NCI-H82 (cell line): ENCODE data around the gene TXLNB.
"Not testable (repeated sequence)": the region's sequence is repeated elsewhere in the genome, so short reads cannot be mapped to it uniquely, and the experiment has no call there.

Source experiments
- DNase-seq: peaks from one replicate; lab custom pipeline; 2025; lab: John Stamatoyannopoulos, UW

TXLNB gene

DNA sequence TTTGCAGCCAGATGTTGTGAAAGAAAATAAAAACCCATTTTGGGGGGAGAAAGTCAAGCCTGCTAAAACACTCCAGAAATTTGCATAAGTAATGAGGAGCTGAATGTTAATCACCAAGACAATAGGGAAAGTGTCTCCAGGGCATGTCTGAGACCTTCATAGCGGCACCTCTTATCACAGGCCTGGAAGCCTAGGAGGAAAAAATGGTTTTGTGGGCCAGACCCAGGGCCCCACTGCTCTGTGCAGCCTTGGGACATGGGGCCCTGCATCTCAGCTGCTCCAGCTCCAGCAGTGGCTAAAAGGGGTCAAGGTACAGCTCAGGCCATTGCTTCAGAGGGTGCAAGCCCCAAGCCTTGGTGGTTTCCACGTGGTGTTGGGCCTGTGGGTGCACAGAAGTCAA is 57.6 kb downstream of the TXLNB start:
- DNase-seq, result not testable (repeated sequence)

DNA sequence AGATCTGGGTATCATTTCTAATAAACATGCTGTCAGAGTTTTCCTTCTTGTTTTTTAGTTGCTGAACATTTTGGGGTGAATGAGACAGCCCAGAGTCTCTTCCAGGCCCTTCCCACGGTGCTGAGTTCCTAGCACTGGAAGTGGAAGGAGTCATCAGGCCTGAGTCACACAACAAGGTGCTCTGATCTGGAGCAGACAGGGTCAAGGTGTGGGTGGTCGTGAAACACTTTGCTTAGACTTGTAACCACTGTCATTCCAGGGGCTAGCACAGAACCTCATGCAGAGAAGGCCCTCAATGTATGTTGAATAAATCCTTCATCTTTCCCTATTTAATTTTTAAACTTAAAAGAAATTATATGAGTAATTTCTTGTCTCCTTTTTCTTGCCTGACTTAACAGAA is 60.6 kb downstream of the TXLNB start:
- no peak for DNase-seq

GRCh38 chr6:139230391-139230840 is 61.4 kb downstream of the TXLNB start:
- no peak for DNase-seq

DNA sequence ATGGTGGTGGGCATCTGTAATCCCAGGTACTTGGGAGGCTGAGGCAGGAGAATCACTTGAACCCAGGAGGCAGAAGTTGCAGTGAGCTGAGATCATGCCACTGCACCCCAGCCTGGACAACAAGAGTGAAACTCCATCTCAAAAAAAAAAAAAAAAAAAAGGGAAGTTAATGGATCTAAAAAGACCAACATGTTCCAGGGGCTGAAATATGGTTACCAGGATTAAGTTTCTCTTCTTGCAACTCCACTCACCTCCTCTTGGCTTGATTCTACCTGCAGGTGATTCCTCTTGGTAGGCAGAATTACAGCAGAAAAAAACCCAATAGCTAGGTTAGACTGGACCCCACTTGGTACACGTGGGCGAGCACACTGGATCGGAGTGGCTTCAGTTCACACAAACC is 63.4 kb downstream of the TXLNB start:
- not testable (repeated sequence) for DNase-seq

DNA sequence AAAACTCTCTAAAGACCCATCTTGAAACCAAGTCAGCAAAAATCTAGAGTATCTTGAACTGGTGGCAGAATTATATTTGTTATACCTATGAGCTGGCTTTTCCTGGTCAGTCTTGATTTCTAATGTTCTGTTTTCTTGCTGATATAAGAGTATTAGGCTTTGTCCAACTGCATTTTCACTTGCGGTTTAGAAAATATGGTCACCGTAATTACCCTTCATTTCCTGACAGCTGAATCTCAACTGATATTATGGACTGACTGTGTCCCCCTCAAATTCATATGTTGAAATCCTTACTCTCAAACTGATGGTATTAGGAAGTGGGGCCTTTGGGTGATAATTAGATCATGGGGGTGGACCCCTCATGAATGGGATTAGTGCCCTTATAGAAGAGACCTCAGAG is 72.1 kb downstream of the TXLNB start:
- no peak for DNase-seq

GRCh38 chr6:139219271-139219729 is 72.5 kb downstream of the TXLNB start:
- peak; percentile 75 for DNase-seq

GRCh38 chr6:139212460-139212859 is 79.3 kb downstream of the TXLNB start:
- DNase-seq, result not testable (repeated sequence)

DNA sequence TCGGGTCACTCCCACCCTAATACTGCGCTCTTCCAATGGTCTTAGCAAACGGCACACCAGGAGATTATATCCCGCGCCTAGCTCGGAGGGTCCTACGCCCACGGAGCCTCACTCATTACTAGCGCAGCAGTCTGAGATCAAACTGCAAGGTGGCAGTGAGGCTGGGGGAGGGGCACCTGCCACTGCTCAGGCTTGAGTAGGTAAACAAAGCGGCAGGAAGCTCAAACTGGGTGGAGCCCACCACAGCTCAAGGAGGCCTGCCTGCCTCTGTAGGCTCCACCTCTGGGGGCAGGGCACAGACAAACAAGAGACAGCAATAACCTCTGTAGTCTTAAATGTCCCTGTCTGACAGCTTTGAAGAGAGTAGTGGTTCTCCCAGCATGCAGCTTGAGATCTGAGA is 81.0 kb downstream of the TXLNB start:
- DNase-seq, result not testable (repeated sequence)

DNA sequence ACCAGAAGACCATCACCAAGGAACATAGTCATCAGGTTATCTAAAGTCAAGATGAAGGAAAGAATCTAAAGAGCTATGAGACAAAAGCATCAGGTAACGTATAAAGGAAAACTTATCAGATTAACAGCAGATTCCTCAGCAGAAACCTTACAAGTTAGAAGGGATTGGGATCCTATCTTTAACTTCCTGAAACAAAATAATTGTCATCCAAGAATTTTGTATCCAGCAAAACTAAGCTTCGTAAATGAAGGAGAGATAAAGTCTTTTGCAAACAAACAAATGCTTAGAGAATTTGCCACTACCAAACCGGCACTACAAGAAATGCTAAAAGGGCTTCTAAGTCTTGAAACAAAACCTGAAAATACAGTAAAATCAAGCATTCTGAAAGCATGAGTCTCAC is 86.0 kb downstream of the TXLNB start:
- no peak for DNase-seq

DNA sequence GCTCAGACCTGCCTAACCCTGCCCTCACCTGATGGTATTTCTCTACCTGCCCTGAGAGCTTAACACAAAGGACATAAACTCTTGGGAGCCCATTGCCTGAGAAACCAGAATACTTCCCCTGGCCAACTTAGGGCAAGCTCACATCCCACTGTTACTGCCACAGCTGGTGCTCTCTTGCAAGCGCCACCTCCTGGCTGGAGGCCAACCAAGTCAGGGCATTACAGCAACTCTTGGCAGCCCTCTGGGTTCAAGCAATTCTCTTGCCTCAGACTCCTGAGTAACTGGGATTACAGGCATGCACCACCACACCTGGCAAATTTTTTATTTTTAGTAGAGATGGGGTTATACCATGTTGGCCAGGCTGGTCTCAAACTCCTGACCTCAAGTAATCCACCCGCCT is 86.8 kb downstream of the TXLNB start:
- DNase-seq, result no peak

DNA sequence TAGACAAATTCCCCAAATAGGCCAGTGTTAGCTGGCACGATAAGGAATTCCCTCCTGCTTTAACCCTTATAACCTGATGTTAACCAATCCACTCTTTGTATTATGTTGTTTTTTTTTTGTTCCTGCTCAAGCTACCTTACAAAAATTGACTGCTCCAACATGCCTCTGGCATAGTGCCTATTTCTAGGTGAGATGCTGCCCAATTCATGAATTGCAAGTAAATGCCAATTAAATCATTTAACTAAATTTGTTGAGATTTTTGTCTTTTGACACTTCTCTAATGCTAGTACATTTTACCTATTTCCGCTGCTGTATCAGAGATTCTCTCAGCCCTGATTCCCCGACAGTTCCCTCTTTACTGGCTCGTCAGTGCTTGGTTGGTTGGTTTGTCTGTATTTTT is 90.4 kb downstream of the TXLNB start:
- no peak for DNase-seq

DNA sequence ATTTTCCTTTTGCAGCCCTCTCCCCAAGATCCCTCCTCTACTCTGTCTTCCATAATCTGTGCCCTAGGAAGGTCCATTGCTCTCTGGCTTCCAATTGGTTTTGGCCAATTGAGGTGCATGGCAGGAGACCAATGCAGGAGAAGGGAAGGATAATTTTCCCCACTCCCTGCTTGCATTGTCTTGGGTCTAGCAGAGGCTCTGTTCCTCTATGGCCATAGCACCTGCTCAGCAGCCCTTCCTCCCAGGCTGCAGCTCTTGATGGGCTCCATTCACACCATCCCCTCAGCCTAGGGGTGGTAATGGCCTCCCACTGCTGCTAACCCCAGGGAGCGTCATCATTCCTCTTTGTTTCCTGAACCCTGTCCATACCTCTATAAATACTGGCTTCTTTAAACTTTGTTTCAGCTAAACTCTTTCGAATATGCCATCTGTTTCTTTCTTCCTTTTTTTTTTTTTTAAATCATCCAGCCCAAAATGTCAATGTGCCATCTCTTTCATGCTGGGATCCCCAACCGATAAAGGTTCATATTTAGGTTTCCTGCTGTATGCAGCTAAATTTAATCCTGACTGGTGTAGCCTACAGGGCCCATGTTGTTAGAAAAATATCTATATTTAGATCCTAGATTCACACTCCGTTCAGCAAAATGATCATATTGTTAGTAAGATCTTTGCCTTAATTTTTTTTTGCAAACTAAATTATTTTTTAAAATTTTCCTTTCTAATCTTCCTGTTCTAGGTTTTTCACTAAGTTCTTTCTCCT is 93.1 kb downstream of the TXLNB start:
- no peak for DNase-seq

DNA sequence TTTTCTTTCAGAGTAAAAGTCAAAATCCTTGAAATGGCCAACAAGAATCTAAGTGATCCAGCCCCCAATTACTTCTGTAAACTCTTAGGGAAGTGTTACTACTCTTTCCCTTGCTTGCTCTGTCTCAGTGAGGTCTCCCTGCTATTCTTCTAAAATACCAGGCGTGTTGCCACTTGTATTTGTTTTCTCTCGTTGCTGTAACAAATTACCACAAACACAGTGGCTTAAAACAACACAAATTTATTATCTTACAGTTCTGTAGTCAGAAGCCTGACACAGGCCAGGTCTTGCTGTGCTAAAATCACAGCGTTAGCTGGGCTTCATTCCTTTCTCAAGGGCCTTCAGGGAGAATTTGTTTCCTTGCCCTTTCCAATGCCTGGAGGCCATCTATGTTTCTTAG is 97.1 kb downstream of the TXLNB start:
- no peak for DNase-seq
